CD4-positive, alpha-beta T cell (primary cell): ENCODE measurements around the gene ANKS1B. TPM values are rescaled to one million over a fixed set of nuclear protein-coding genes. Genes with fewer than 3 reads are reported as not detected.

Experiments used
- ATAC-seq: fragments of 200-7000 bp; cut with Tn5 transposase; one replicate; pipeline ENCODE4 v1.10.0; 2022; ENCODE audit warnings: mild to moderate bottlenecking; ENCODE audit not compliant: poor library complexity
- CTCF ChIA-PET: fragments of 350-600 bp; sonication (Branson Sonifier 250); formaldehyde crosslinking; loops from one replicate; lab custom pipeline; 2021; ENCODE audit warnings: antibody characterized with exemption, inconsistent platforms; lab: Charles Lee
- POLR2A ChIA-PET: fragments of 350-600 bp; sonication (Branson Sonifier 250); formaldehyde crosslinking; loops from one replicate; lab custom pipeline; 2021; ENCODE audit warnings: antibody characterized with exemption, inconsistent platforms; lab: Charles Lee
- DNase-seq, 14 experiments: peaks; one replicate each; pipeline ENCODE4 v3.0.0-alpha.2; 2013 to 2020; ENCODE audit warnings: mixed read lengths in 2 of 14
- H3K27ac ChIP-seq, 2 donors: one replicate each; pipeline versions ENCODE4 v1.5.1 to v1.7.0; 2013; ENCODE audit warnings: low read length in 2 of 2, low read depth in 1 of 2, mild to moderate bottlenecking in 1 of 2
- H3K27me3 ChIP-seq, 2 experiments: 1 replicate in 1 of 2; 2 replicates in 1 of 2; pipeline versions ENCODE4 v1.6.1 to v1.7.0; 2013; ENCODE audit warnings: low read length in 2 of 2, control low read depth in 1 of 2, mild to moderate bottlenecking in 1 of 2, moderate library complexity in 1 of 2; ENCODE audit not compliant: insufficient read depth in 2 of 2, control insufficient read depth in 1 of 2
- H3K36me3 ChIP-seq: one replicate; pipeline ENCODE4 v1.6.1; 2013; ENCODE audit warnings: low read length, control low read depth; ENCODE audit not compliant: insufficient read depth
- H3K4me1 ChIP-seq: one replicate; pipeline ENCODE4 v1.6.1; 2013; ENCODE audit warnings: low read length, control low read depth; ENCODE audit not compliant: insufficient read depth
- H3K4me3 ChIP-seq: one replicate; pipeline ENCODE4 v1.5.1; 2013; ENCODE audit warnings: mild to moderate bottlenecking, low read length, moderate library complexity
- H3K9me3 ChIP-seq, 2 experiments: 1 replicate in 1 of 2; 2 replicates in 1 of 2; pipeline versions ENCODE4 v1.6.1 to v1.7.0; 2013; ENCODE audit warnings: low read length in 2 of 2, mild to moderate bottlenecking in 2 of 2, control low read depth in 1 of 2, moderate library complexity in 1 of 2; ENCODE audit not compliant: control insufficient read depth in 1 of 2, insufficient read depth in 1 of 2
- H3K27ac Mint-ChIP-seq: one replicate; pipeline ENCODE4 v1.8.0; 2020; ENCODE audit warnings: mixed read lengths
- H3K27me3 Mint-ChIP-seq: one replicate; pipeline ENCODE4 v1.8.0; 2021; ENCODE audit warnings: mixed read lengths
- H3K36me3 Mint-ChIP-seq: one replicate; pipeline ENCODE4 v1.8.0; 2021; ENCODE audit warnings: low read depth, mixed read lengths
- H3K4me1 Mint-ChIP-seq: one replicate; pipeline ENCODE4 v1.8.0; 2021; ENCODE audit warnings: low read depth, mixed read lengths
- H3K4me3 Mint-ChIP-seq: one replicate; pipeline ENCODE4 v1.8.0; 2020; ENCODE audit warnings: mild to moderate bottlenecking, mixed read lengths
- H3K9me3 Mint-ChIP-seq: one replicate; pipeline ENCODE4 v1.8.0; 2020; ENCODE audit warnings: mixed read lengths
- intact Hi-C, 2 experiments: fragments of 100-400 bp; cut with DNase I in 1 of 2; cut with micrococcal nuclease in 1 of 2; formaldehyde crosslinking; loops; one replicate each; pipeline versions ENCODE4 v1.15.1 to v1.9.0; 2023 to 2025; cut with DNase I, micrococcal nuclease
- total RNA-seq, 174 experiments: library from RNA in 2 of 174; stranded (reverse) in 2 of 174; gene quantifications; one replicate each; pipeline ENCODE4 v1.2.3 and lab custom pipeline; 2021 to 2026
- TF ChIP-seq, protein P1 (sequence below): fragments of 200-600 bp; IDR thresholded peaks from one replicate; pipeline ENCODE4 v1.8.0; 2022; ENCODE audit warnings: antibody characterized with exemption, mild to moderate bottlenecking

Gene ANKS1B
- total RNA-seq, 2 experiments from 2014 or later: 0.16 to 1.1 TPM

DNA sequence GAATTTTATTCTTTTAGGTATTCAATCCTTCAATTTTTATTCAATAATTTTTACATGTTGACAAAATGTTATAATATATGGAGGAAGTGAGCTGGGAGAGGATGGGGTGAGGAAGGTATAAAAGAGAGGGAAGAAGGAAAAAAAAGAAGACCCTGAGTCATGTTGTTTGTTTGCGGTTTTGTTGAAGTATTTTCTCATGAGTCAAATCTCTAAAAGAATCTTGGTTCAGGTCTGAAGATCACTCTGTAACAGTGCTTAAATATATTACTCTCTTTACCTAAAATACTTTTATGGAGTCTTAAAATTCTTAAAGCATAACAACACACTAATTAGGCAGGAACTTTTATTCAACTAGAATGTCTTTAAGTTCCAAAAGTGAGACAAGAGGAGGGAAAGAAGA is 826.8 kb downstream of the ANKS1B start:
- H3K9me3 ChIP-seq: no peaks in the 10 kb centered on the region
- H3K27me3 ChIP-seq: no peaks in the 10 kb centered on the region
- H3K4me3 ChIP-seq: no peak overlapping the region
- POLR2A ChIA-PET: no interaction called here
- no peak overlapping the region for H3K27ac ChIP-seq
- TF ChIP-seq, protein P1, sequence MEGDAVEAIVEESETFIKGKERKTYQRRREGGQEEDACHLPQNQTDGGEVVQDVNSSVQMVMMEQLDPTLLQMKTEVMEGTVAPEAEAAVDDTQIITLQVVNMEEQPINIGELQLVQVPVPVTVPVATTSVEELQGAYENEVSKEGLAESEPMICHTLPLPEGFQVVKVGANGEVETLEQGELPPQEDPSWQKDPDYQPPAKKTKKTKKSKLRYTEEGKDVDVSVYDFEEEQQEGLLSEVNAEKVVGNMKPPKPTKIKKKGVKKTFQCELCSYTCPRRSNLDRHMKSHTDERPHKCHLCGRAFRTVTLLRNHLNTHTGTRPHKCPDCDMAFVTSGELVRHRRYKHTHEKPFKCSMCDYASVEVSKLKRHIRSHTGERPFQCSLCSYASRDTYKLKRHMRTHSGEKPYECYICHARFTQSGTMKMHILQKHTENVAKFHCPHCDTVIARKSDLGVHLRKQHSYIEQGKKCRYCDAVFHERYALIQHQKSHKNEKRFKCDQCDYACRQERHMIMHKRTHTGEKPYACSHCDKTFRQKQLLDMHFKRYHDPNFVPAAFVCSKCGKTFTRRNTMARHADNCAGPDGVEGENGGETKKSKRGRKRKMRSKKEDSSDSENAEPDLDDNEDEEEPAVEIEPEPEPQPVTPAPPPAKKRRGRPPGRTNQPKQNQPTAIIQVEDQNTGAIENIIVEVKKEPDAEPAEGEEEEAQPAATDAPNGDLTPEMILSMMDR: no peak
- Mint-ChIP-seq H3K4me1 (no peaks in the 10 kb centered on the region), H3K27me3 (no peaks in the 10 kb centered on the region), H3K36me3 (no peaks in the 10 kb centered on the region), H3K4me3 (no peak overlapping the region), H3K9me3 (no peaks in the 10 kb centered on the region), H3K27ac (no peak overlapping the region)
- DNase-seq (no peak), ATAC-seq (no peak)
- no peaks in the 10 kb centered on the region for H3K4me1 ChIP-seq
- CTCF ChIA-PET: no interaction called here
- intact Hi-C loops: no loop called here
- no peaks in the 10 kb centered on the region for H3K36me3 ChIP-seq

DNA sequence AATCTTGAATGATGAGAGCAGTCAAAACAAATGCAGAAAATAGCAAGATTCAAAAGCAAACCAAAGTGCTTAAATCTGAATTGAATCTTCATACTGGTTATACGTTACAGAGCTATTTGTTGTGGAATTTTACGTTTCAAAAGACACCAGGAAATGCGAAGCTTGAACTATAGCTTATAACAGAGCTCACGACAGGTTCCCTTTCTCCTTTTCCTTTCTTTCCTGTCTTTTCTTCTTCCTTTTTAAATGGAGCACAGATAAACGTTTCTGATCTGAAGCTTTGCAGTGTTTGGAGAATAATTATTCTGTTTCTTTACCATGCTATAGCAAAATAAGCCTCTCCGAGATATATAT is 829.8 kb downstream of the ANKS1B start:
- TF ChIP-seq, protein P1: no peak
- Histone ChIP-seq H3K36me3 (no peaks in the 10 kb centered on the region), H3K27me3 (no peaks in the 10 kb centered on the region), H3K9me3 (no peaks in the 10 kb centered on the region), H3K27ac (no peak overlapping the region), H3K4me3 (no peak overlapping the region), H3K4me1 (no peaks in the 10 kb centered on the region)
- intact Hi-C loops: no loop called here
- no peak overlapping the region for H3K4me3 Mint-ChIP-seq
- DNase-seq: no peak
- no peak for ATAC-seq
- no peaks in the 10 kb centered on the region for H3K9me3 Mint-ChIP-seq
- no peaks in the 10 kb centered on the region for H3K27me3 Mint-ChIP-seq
- CTCF ChIA-PET: no interaction called here
- POLR2A ChIA-PET: no interaction called here
- no peak overlapping the region for H3K27ac Mint-ChIP-seq
- no peaks in the 10 kb centered on the region for H3K4me1 Mint-ChIP-seq
- no peaks in the 10 kb centered on the region for H3K36me3 Mint-ChIP-seq

- no peaks in the 10 kb centered on the region for H3K9me3 ChIP-seq
Measured at GRCh38 chr12:99154216-99154982, 830.3 kb downstream of the ANKS1B start.

More at GRCh38 chr12:99154216-99154982, 830.3 kb downstream of the ANKS1B start:
- Histone ChIP-seq H3K27ac (no peak overlapping the region), H3K4me3 (no peak overlapping the region), H3K27me3 (no peaks in the 10 kb centered on the region), H3K36me3 (no peaks in the 10 kb centered on the region), H3K4me1 (no peaks in the 10 kb centered on the region)
- TF ChIP-seq, protein P1: no peak
- intact Hi-C loops: no loop called here
- CTCF ChIA-PET: no interaction called here
- POLR2A ChIA-PET: no interaction called here
- Mint-ChIP-seq H3K27me3 (no peaks in the 10 kb centered on the region), H3K9me3 (no peaks in the 10 kb centered on the region), H3K36me3 (no peaks in the 10 kb centered on the region), H3K4me3 (no peak overlapping the region), H3K27ac (no peak overlapping the region), H3K4me1 (no peaks in the 10 kb centered on the region)
- DNase-seq (no peak), ATAC-seq (no peak)
